Activated naive CD4-positive, alpha-beta T cell (primary cell): ENCODE data around the gene SIGLEC7.

Experiments
- DNase-seq, 4 experiments: peaks; one replicate each; lab custom pipeline; 2025; lab: John Stamatoyannopoulos, UW

The SIGLEC7 gene

GRCh38 chr19:51142119-51142518 lies at the start of gene SIGLEC7:
Gene SIGLEC7 (plus strand): TSS chr19:51142301. CDS start chr19:51142370, 69 bp downstream.
- DNase-seq = no peak

GRCh38 chr19:51093101-51093500 lies 49.0 kb upstream of the SIGLEC7 start:
- no peak for DNase-seq

- DNase-seq = no peak
Measured at GRCh38 chr19:51093510-51094345, 48.4 kb upstream of the SIGLEC7 start.

GRCh38 chr19:51094696-51095279 lies 47.3 kb upstream of the SIGLEC7 start:
- DNase-seq = no peak

- no peak for DNase-seq
Measured at GRCh38 chr19:51096473-51097165, 45.5 kb upstream of the SIGLEC7 start.

- DNase-seq = peak; percentile 23 to 59 (median 56)
Measured at GRCh38 chr19:51097166-51097738, 44.8 kb upstream of the SIGLEC7 start.

- DNase-seq = no peak
Measured at GRCh38 chr19:51097796-51098195, 44.3 kb upstream of the SIGLEC7 start.

- DNase-seq = peak in 2 of 4 experiments; percentile 39 to 60
Measured at GRCh38 chr19:51098365-51099046, 43.6 kb upstream of the SIGLEC7 start.

GRCh38 chr19:51099047-51099382 lies 43.1 kb upstream of the SIGLEC7 start:
- DNase-seq = no peak

- DNase-seq = no peak
Measured at GRCh38 chr19:51100601-51101000, 41.5 kb upstream of the SIGLEC7 start.

GRCh38 chr19:51101171-51101865 lies 40.8 kb upstream of the SIGLEC7 start:
- DNase-seq = no peak

GRCh38 chr19:51102991-51103390 lies 39.1 kb upstream of the SIGLEC7 start:
- DNase-seq = no peak

- DNase-seq = no peak
Measured at GRCh38 chr19:51103926-51104341, 38.2 kb upstream of the SIGLEC7 start.

- DNase-seq = no peak
Measured at GRCh38 chr19:51107406-51108065, 34.6 kb upstream of the SIGLEC7 start.

GRCh38 chr19:51108066-51108804 lies 33.9 kb upstream of the SIGLEC7 start, which contains the start of gene CTU1:
Gene CTU1 (minus strand): TSS chr19:51108409. CDS start chr19:51104569, 3,840 bp downstream.
- peak; percentile 89 to 96 (median 94) for DNase-seq

- peak in 3 of 4 experiments; percentile 69 to 78 (median 71) for DNase-seq
Measured at GRCh38 chr19:51108805-51109146, 33.3 kb upstream of the SIGLEC7 start.

GRCh38 chr19:51110666-51110971 lies 31.5 kb upstream of the SIGLEC7 start:
- DNase-seq = no peak

GRCh38 chr19:51111606-51112005 lies 30.5 kb upstream of the SIGLEC7 start:
- no peak for DNase-seq

GRCh38 chr19:51114087-51114729 lies 27.9 kb upstream of the SIGLEC7 start:
- no peak for DNase-seq
